Liver (tissue), 5 donors: ENCODE data around the gene TNNC2. TPM values are rescaled to one million over a fixed set of nuclear protein-coding genes. Genes with fewer than 3 reads are reported as not detected.

Experiments used
- polyA plus RNA-seq, 2 donors: library from polyadenylated mRNA; stranded (reverse) in 1 of 2; unstranded in 1 of 2; fragments of 200-250 nt in 1 of 2; fragments of >200 nt in 1 of 2; fragmentation: Nextera tagmentation in 1 of 2; extraction: Ambion mirVana in 1 of 2; gene quantifications; one replicate each; pipeline versions ENCODE4 v1.2.1 to v1.2.3, GENCODE V29; 2013 to 2015
- small RNA-seq: library from RNA; depleted of rRNA; stranded (forward); fragments of <200 nt; gene quantifications from one replicate; pipeline ENCODE3, GENCODE V24; 2014
- total RNA-seq, 2 donors: library from RNA; depleted of rRNA; stranded (reverse); fragments of >200 nt; gene quantifications; one replicate each; pipeline ENCODE4 v1.2.3, GENCODE V29; 2014
- donor health status: healthy.
- donor health status: healthy.
- donor health status: healthy.

TNNC2 gene
- total and polyA plus RNA-seq, 4 donors: 0.12 to 0.33 (median 0.31) TPM; not detected in 1

Small RNAs within 50 kb of the gene (small RNA-seq; reads per million reads assigned to genes)
- gene RNU6ATAC38P: not detected

Other genes starting within 250 kb of the TNNC2 start
- gene WFDC8, start 248.0 kb downstream of the TNNC2 start, total RNA-seq: not detected
- not detected for gene WFDC8, start 248.0 kb downstream of the TNNC2 start, polyA plus RNA-seq
- gene WFDC10A, start 197.6 kb downstream of the TNNC2 start, total RNA-seq: not detected
- gene WFDC10A, start 197.6 kb downstream of the TNNC2 start, polyA plus RNA-seq: not detected
- gene WFDC9, start 196.0 kb downstream of the TNNC2 start, total RNA-seq: not detected
- not detected for gene WFDC9, start 196.0 kb downstream of the TNNC2 start, polyA plus RNA-seq
- gene WFDC11, start 157.1 kb downstream of the TNNC2 start, total RNA-seq: not detected
- not detected for gene WFDC11, start 157.1 kb downstream of the TNNC2 start, polyA plus RNA-seq
- gene WFDC13, start 125.3 kb downstream of the TNNC2 start, total RNA-seq: not detected
- not detected for gene WFDC13, start 125.3 kb downstream of the TNNC2 start, polyA plus RNA-seq
- gene WFDC10B, start 122.3 kb downstream of the TNNC2 start, total RNA-seq: not detected
- gene WFDC10B, start 122.3 kb downstream of the TNNC2 start, polyA plus RNA-seq: not detected
- gene SPINT4, start 105.0 kb downstream of the TNNC2 start, total RNA-seq: not detected
- gene SPINT4, start 105.0 kb downstream of the TNNC2 start, polyA plus RNA-seq: not detected
- gene WFDC3, start 35.4 kb downstream of the TNNC2 start, total RNA-seq: not detected
- gene WFDC3, start 35.4 kb downstream of the TNNC2 start, polyA plus RNA-seq: under 1 TPM in 1 of 2 donors, not detected in 1; 0.28 TPM
- 1 to 10 TPM; 6.3 to 9.4 TPM for gene DNTTIP1, start 35.4 kb downstream of the TNNC2 start, total RNA-seq
- 10 to 100 TPM in 1 of 2 donors, 1 to 10 TPM in 1; 9.3 to 13.8 TPM for gene DNTTIP1, start 35.4 kb downstream of the TNNC2 start, polyA plus RNA-seq
- gene UBE2C, start 14.7 kb downstream of the TNNC2 start, total RNA-seq: 10 to 100 TPM in 1 of 2 donors, not detected in 1; 27.6 TPM
- 1 to 10 TPM; 2.7 to 8.1 TPM for gene UBE2C, start 14.7 kb downstream of the TNNC2 start, polyA plus RNA-seq
- 10 to 100 TPM in 1 of 2 donors, 1 to 10 TPM in 1; 4.5 to 10.6 TPM for gene SNX21, start 6.5 kb upstream of the TNNC2 start, total RNA-seq
- gene SNX21, start 6.5 kb upstream of the TNNC2 start, polyA plus RNA-seq: 1 to 10 TPM; 3.8 to 5.1 TPM
- gene ACOT8, start 30.1 kb upstream of the TNNC2 start, total RNA-seq: 10 to 100 TPM; 24.4 to 24.5 TPM
- gene ACOT8, start 30.1 kb upstream of the TNNC2 start, polyA plus RNA-seq: 10 to 100 TPM; 24.5 to 27.1 TPM
- 1 to 10 TPM; 2.9 to 4.2 TPM for gene ZSWIM3, start 30.3 kb upstream of the TNNC2 start, total RNA-seq
- gene ZSWIM3, start 30.3 kb upstream of the TNNC2 start, polyA plus RNA-seq: 1 to 10 TPM in 1 of 2 donors, under 1 TPM in 1; 0.56 to 1.6 TPM
- 1 to 10 TPM; 2.2 to 5.0 TPM for gene ZSWIM1, start 53.9 kb upstream of the TNNC2 start, total RNA-seq
- 1 to 10 TPM; 2.1 to 2.4 TPM for gene ZSWIM1, start 53.9 kb upstream of the TNNC2 start, polyA plus RNA-seq
- 1 to 10 TPM; 1.6 to 7.6 TPM for gene SPATA25, start 60.3 kb upstream of the TNNC2 start, total RNA-seq
- gene SPATA25, start 60.3 kb upstream of the TNNC2 start, polyA plus RNA-seq: under 1 TPM; 0.43 to 0.80 TPM
- gene NEURL2, start 63.9 kb upstream of the TNNC2 start, total RNA-seq: 10 to 100 TPM in 1 of 2 donors, 1 to 10 TPM in 1; 4.1 to 14.5 TPM
- 1 to 10 TPM; 3.7 to 6.2 TPM for gene NEURL2, start 63.9 kb upstream of the TNNC2 start, polyA plus RNA-seq
- 10 to 100 TPM; 45.6 to 48.1 TPM for gene CTSA, start 64.0 kb upstream of the TNNC2 start, total RNA-seq
- 100 to 1,000 TPM; 105 to 151 TPM for gene CTSA, start 64.0 kb upstream of the TNNC2 start, polyA plus RNA-seq
- 10 to 100 TPM; 66.5 to 69.5 TPM for gene PLTP, start 84.8 kb upstream of the TNNC2 start, total RNA-seq
- 10 to 100 TPM; 22.5 to 54.9 TPM for gene PLTP, start 84.8 kb upstream of the TNNC2 start, polyA plus RNA-seq
- 10 to 100 TPM; 11.5 TPM for gene PCIF1, start 107.4 kb upstream of the TNNC2 start, total RNA-seq
- 10 to 100 TPM in 1 of 2 donors, 1 to 10 TPM in 1; 9.2 to 12.4 TPM for gene PCIF1, start 107.4 kb upstream of the TNNC2 start, polyA plus RNA-seq
- 10 to 100 TPM in 1 of 2 donors, 1 to 10 TPM in 1; 9.1 to 14.6 TPM for gene ZNF335, start 144.9 kb upstream of the TNNC2 start, total RNA-seq
- gene ZNF335, start 144.9 kb upstream of the TNNC2 start, polyA plus RNA-seq: 1 to 10 TPM; 3.0 to 4.1 TPM
- 1 to 10 TPM in 1 of 2 donors, under 1 TPM in 1; 0.84 to 5.4 TPM for gene MMP9, start 181.6 kb upstream of the TNNC2 start, total RNA-seq
- 1 to 10 TPM in 1 of 2 donors, under 1 TPM in 1; 0.29 to 1.6 TPM for gene MMP9, start 181.6 kb upstream of the TNNC2 start, polyA plus RNA-seq
- gene SLC12A5, start 201.9 kb upstream of the TNNC2 start, total RNA-seq: under 1 TPM in 1 of 2 donors, not detected in 1; 0.33 TPM
- 1 to 10 TPM in 1 of 2 donors, not detected in 1; 1.5 TPM for gene SLC12A5, start 201.9 kb upstream of the TNNC2 start, polyA plus RNA-seq